Dermis microvascular lymphatic vessel endothelial cell (primary cell): Measurements from ENCODE around the gene OR51V1. TPM values are rescaled to one million over a fixed set of nuclear protein-coding genes. Genes with fewer than 3 reads are reported as not detected.
A peak's percentile ranks its signal among the peaks of the same experiment; 100 is the strongest.

Source experiments
- DNase-seq, 2 donors: peaks; one replicate each; pipeline versions ENCODE4 v3.0.0 to v3.0.0-alpha.2; 2010; ENCODE audit warnings: low read depth in 2 of 2
- total RNA-seq: library from RNA; depleted of rRNA; stranded (reverse); fragments of >200 nt; gene quantifications from 2 replicates; pipeline ENCODE4 v1.2.1, GENCODE V29; 2014

Gene OR51V1
- total RNA-seq, 1 donor from 2014 or later: not detected

GRCh38 chr11:5231111-5231510, 30.6 kb upstream of the OR51V1 start:
- DNase-seq: no peak

GRCh38 chr11:5230266-5230665, 29.8 kb upstream of the OR51V1 start:
- no peak for DNase-seq

- no peak for DNase-seq
Observed at GRCh38 chr11:5229796-5230195, 29.3 kb upstream of the OR51V1 start.

GRCh38 chr11:5229356-5229755, 28.9 kb upstream of the OR51V1 start:
- no peak for DNase-seq

GRCh38 chr11:5228124-5228523, 27.6 kb upstream of the OR51V1 start:
- DNase-seq: no peak

GRCh38 chr11:5227681-5228080, 27.2 kb upstream of the OR51V1 start:
- no peak for DNase-seq

- no peak for DNase-seq
Observed at GRCh38 chr11:5226732-5227310, 26.3 kb upstream of the OR51V1 start, which contains the start of gene HBB. Gene HBB, minus strand, starts transcription at chr11:5227071. Its CDS starts 50 bp downstream, at chr11:5227021.

GRCh38 chr11:5225480-5225871, 25.0 kb upstream of the OR51V1 start:
- no peak for DNase-seq

GRCh38 chr11:5224538-5225479, 24.3 kb upstream of the OR51V1 start:
- no peak for DNase-seq

- no peak for DNase-seq
Observed at GRCh38 chr11:5223686-5224085, 23.2 kb upstream of the OR51V1 start.

GRCh38 chr11:5223146-5223545, 22.7 kb upstream of the OR51V1 start:
- DNase-seq: no peak

GRCh38 chr11:5210376-5210885, 9.9 kb upstream of the OR51V1 start:
- DNase-seq: no peak

- peak; percentile 24 to 69 for DNase-seq
Observed at GRCh38 chr11:5204787-5205186, 4.3 kb upstream of the OR51V1 start.

- no peak for DNase-seq
Observed at GRCh38 chr11:5203366-5203765, 2.9 kb upstream of the OR51V1 start.

GRCh38 chr11:5198285-5198684, 2.2 kb downstream of the OR51V1 start:
- no peak for DNase-seq

- no peak for DNase-seq
Observed at GRCh38 chr11:5197536-5197935, 2.9 kb downstream of the OR51V1 start.

GRCh38 chr11:5196731-5197130, 3.8 kb downstream of the OR51V1 start:
- DNase-seq: no peak

GRCh38 chr11:5196067-5196466, 4.4 kb downstream of the OR51V1 start:
- no peak for DNase-seq

GRCh38 chr11:5192738-5193137, 7.7 kb downstream of the OR51V1 start:
- DNase-seq: no peak

GRCh38 chr11:5188201-5188600, 12.3 kb downstream of the OR51V1 start:
- no peak for DNase-seq

- DNase-seq: no peak
Observed at GRCh38 chr11:5178046-5178837, 22.2 kb downstream of the OR51V1 start.

GRCh38 chr11:5174934-5175333, 25.5 kb downstream of the OR51V1 start:
- no peak for DNase-seq
